Esophagus squamous epithelium (tissue), 4 donors: ENCODE results near the gene ANKRD9.

Source experiments
- POLR2A ChIP-seq, 4 donors: fragments of 450-650 bp; IDR thresholded peaks; one replicate each; pipeline ENCODE4 v1.6.1; 2017; ENCODE audit warnings: antibody characterized with exemption in 4 of 4, mild to moderate bottlenecking in 4 of 4, moderate library complexity in 3 of 4
- TF ChIP-seq, protein P1 (sequence below), 6 experiments: fragments of 450-650 bp in 4 of 6; fragments of 200-600 bp in 2 of 6; sonication (generic) in 2 of 6; IDR thresholded peaks; one replicate each; pipeline ENCODE4 v1.5.1; 2016 to 2019; ENCODE audit warnings: antibody characterized with exemption in 6 of 6, mild to moderate bottlenecking in 4 of 6, moderate library complexity in 4 of 6

DNA sequence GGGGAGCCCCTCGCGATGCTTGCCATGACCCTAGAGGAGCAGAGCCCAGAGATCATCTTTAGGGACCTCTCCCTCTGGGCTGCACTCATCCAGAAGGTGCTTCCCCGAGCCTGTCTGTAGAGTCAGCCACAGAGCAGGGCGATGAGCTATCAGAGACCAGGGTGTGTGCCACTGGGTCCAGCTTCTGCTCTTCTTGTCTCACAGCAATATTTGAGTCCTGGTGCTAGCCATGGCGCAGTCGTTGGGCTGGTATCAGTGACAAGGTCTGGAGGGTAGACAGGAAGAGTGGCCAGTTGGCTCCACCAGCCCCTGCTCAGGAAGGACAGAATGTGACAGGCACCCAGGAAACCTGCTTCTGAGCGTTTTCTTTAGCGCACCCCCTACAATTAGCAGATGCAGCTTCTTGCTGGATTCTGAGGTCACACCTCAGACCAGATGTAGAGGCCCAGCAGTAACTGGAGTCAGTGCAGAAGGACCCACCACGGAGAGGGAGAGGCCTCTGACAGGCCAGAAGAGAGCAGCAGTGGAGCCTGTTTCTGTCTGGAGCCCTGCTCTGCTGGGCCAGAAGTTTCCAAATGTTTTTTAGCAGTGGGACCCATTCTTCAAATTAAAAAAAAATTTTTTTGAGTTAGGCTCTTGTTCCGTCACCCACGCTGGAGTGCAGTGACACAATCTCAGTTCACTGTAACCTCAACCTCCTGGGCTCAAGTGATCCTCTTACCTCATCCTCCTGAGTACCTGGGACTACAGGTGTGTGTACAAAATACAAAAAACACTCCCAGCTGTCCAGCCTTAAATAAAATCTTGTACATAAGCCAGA, 23.7 kb downstream of the ANKRD9 start:
- TF ChIP-seq, protein P1, sequence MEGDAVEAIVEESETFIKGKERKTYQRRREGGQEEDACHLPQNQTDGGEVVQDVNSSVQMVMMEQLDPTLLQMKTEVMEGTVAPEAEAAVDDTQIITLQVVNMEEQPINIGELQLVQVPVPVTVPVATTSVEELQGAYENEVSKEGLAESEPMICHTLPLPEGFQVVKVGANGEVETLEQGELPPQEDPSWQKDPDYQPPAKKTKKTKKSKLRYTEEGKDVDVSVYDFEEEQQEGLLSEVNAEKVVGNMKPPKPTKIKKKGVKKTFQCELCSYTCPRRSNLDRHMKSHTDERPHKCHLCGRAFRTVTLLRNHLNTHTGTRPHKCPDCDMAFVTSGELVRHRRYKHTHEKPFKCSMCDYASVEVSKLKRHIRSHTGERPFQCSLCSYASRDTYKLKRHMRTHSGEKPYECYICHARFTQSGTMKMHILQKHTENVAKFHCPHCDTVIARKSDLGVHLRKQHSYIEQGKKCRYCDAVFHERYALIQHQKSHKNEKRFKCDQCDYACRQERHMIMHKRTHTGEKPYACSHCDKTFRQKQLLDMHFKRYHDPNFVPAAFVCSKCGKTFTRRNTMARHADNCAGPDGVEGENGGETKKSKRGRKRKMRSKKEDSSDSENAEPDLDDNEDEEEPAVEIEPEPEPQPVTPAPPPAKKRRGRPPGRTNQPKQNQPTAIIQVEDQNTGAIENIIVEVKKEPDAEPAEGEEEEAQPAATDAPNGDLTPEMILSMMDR (IDR thresholded peaks at IDR 0.05): no peak
- TF ChIP-seq POLR2A (IDR thresholded peaks at IDR 0.05): no peak
